ENCODE results near the gene CLRN1. TPM values are rescaled to one million over a fixed set of nuclear protein-coding genes. Genes with fewer than 3 reads are reported as not detected.

The CLRN1 gene
- total RNA-seq, 1 donor: not detected

- Histone ChIP-seq H2AFZ (ENCODE audit: low read length) (no peak overlapping the region), H3K27ac (ENCODE audit: low read depth, low read length) (no peak overlapping the region), H3K4me3 (ENCODE audit: insufficient read depth, low read length) (no peak overlapping the region), H3K27me3 (ENCODE audit: insufficient read depth, low read length) (peaks cover 16% of the 10 kb centered on the region), H4K20me1 (ENCODE audit: insufficient read depth, low read length) (no peaks in the 10 kb centered on the region), H3K79me2 (ENCODE audit: insufficient read depth, low read length) (no peaks in the 10 kb centered on the region), H3K4me2 (ENCODE audit: insufficient read depth, low read length) (no peak overlapping the region), H3K4me1 (ENCODE audit: insufficient read depth, low read length) (no peaks in the 10 kb centered on the region), H3K9me3 (ENCODE audit: low read depth, low read length) (no peaks in the 10 kb centered on the region), H3K36me3 (ENCODE audit: insufficient read depth, low read length) (no peaks in the 10 kb centered on the region)
- DNase-seq (ENCODE audit: insufficient read length, low spot score, missing footprints): no peak
- no peak for TF ChIP-seq CTCF (IDR thresholded peaks at IDR 0.05; ENCODE audit: extremely low read depth, low read depth, low read length)
These were observed 49.9 kb downstream of the CLRN1 start for GRCh38 chr3:150922611-150923010.

- TF ChIP-seq CTCF (IDR thresholded peaks at IDR 0.05; ENCODE audit: extremely low read depth, low read depth, low read length): no peak
These were observed 51.3 kb downstream of the CLRN1 start for GRCh38 chr3:150921209-150921608.

GRCh38 chr3:150920236-150920635 lies 52.3 kb downstream of the CLRN1 start:
- peaks cover 10% of the 10 kb centered on the region for H3K27me3 ChIP-seq (ENCODE audit: insufficient read depth, low read length)
- H3K36me3 ChIP-seq (ENCODE audit: insufficient read depth, low read length): no peaks in the 10 kb centered on the region
- no peak for TF ChIP-seq CTCF (IDR thresholded peaks at IDR 0.05; ENCODE audit: extremely low read depth, low read depth, low read length)
- no peak overlapping the region for H2AFZ ChIP-seq (ENCODE audit: low read length)
- no peak overlapping the region for H3K4me3 ChIP-seq (ENCODE audit: insufficient read depth, low read length)
- H4K20me1 ChIP-seq (ENCODE audit: insufficient read depth, low read length): no peaks in the 10 kb centered on the region
- H3K27ac ChIP-seq (ENCODE audit: low read depth, low read length): no peak overlapping the region
- H3K79me2 ChIP-seq (ENCODE audit: insufficient read depth, low read length): no peaks in the 10 kb centered on the region
- DNase-seq (ENCODE audit: insufficient read length, low spot score, missing footprints): no peak
- no peaks in the 10 kb centered on the region for H3K4me1 ChIP-seq (ENCODE audit: insufficient read depth, low read length)
- no peak overlapping the region for H3K4me2 ChIP-seq (ENCODE audit: insufficient read depth, low read length)
- no peaks in the 10 kb centered on the region for H3K9me3 ChIP-seq (ENCODE audit: low read depth, low read length)

More at GRCh38 chr3:150921209-150921608, 51.3 kb downstream of the CLRN1 start:
- H3K36me3 ChIP-seq (ENCODE audit: insufficient read depth, low read length): no peaks in the 10 kb centered on the region
- H3K27me3 ChIP-seq (ENCODE audit: insufficient read depth, low read length): peaks cover 15% of the 10 kb centered on the region
- no peak overlapping the region for H2AFZ ChIP-seq (ENCODE audit: low read length)
- no peaks in the 10 kb centered on the region for H3K79me2 ChIP-seq (ENCODE audit: insufficient read depth, low read length)
- H3K27ac ChIP-seq (ENCODE audit: low read depth, low read length): no peak overlapping the region
- H3K4me1 ChIP-seq (ENCODE audit: insufficient read depth, low read length): no peaks in the 10 kb centered on the region
- DNase-seq (ENCODE audit: insufficient read length, low spot score, missing footprints): no peak
- H3K9me3 ChIP-seq (ENCODE audit: low read depth, low read length): no peaks in the 10 kb centered on the region
- H4K20me1 ChIP-seq (ENCODE audit: insufficient read depth, low read length): no peaks in the 10 kb centered on the region
- H3K4me2 ChIP-seq (ENCODE audit: insufficient read depth, low read length): no peak overlapping the region
- H3K4me3 ChIP-seq (ENCODE audit: insufficient read depth, low read length): no peak overlapping the region

- no peaks in the 10 kb centered on the region for H3K9me3 ChIP-seq (ENCODE audit: low read depth, low read length)
These were observed 54.6 kb downstream of the CLRN1 start for GRCh38 chr3:150917951-150918350.

More at GRCh38 chr3:150917951-150918350, 54.6 kb downstream of the CLRN1 start:
- Histone ChIP-seq H3K36me3 (ENCODE audit: insufficient read depth, low read length) (no peaks in the 10 kb centered on the region), H3K4me3 (ENCODE audit: insufficient read depth, low read length) (no peak overlapping the region), H3K4me2 (ENCODE audit: insufficient read depth, low read length) (no peak overlapping the region), H3K4me1 (ENCODE audit: insufficient read depth, low read length) (no peaks in the 10 kb centered on the region), H3K27ac (ENCODE audit: low read depth, low read length) (no peak overlapping the region), H3K79me2 (ENCODE audit: insufficient read depth, low read length) (no peaks in the 10 kb centered on the region), H2AFZ (ENCODE audit: low read length) (no peak overlapping the region), H3K27me3 (ENCODE audit: insufficient read depth, low read length) (peaks cover 7% of the 10 kb centered on the region), H4K20me1 (ENCODE audit: insufficient read depth, low read length) (no peaks in the 10 kb centered on the region)
- no peak for TF ChIP-seq CTCF (IDR thresholded peaks at IDR 0.05; ENCODE audit: extremely low read depth, low read depth, low read length)
- no peak for DNase-seq (ENCODE audit: insufficient read length, low spot score, missing footprints)
